Coronary artery (tissue), 2 donors: ENCODE results near the gene B3GNT2.

Experiments
- DNase-seq: peaks from one replicate; pipeline ENCODE4 v3.0.0-alpha.2; 2017; ENCODE audit warnings: low spot score
- H3K27ac ChIP-seq, 2 donors: fragments of 200-600 bp; sonication (generic); one replicate each; pipeline ENCODE4 v1.5.1; 2016 to 2019
- H3K4me3 ChIP-seq: fragments of 200-600 bp; sonication (generic); 2 replicates; pipeline ENCODE4 v1.5.1; 2016; ENCODE audit warnings: mild to moderate bottlenecking, moderate library complexity
- CTCF ChIP-seq: fragments of 200-600 bp; sonication (generic); IDR thresholded peaks from one replicate; pipeline ENCODE4 v1.5.1; 2019; ENCODE audit warnings: antibody characterized with exemption

B3GNT2 gene

GRCh38 chr2:62222674-62223073 is 26.8 kb downstream of the B3GNT2 start:
- no peak for TF ChIP-seq CTCF
- no peak for DNase-seq
- Histone ChIP-seq H3K4me3 (no peak overlapping the region), H3K27ac (peak overlapping the region in 1 of 2 donors; percentile 28)

- Histone ChIP-seq H3K27ac (no peak overlapping the region), H3K4me3 (no peak overlapping the region)
- DNase-seq, result no peak
- no peak for TF ChIP-seq CTCF
These were observed 29.1 kb downstream of the B3GNT2 start for GRCh38 chr2:62224976-62225375.

GRCh38 chr2:62227386-62228075 is 31.6 kb downstream of the B3GNT2 start:
- no peak for TF ChIP-seq CTCF
- Histone ChIP-seq H3K4me3 (no peak overlapping the region), H3K27ac (no peak overlapping the region)
- no peak for DNase-seq

GRCh38 chr2:62229082-62229605 is 33.2 kb downstream of the B3GNT2 start:
- no peak for TF ChIP-seq CTCF
- no peak for DNase-seq

GRCh38 chr2:62231541-62231940 is 35.6 kb downstream of the B3GNT2 start:
- no peak overlapping the region for H3K4me3 ChIP-seq
- DNase-seq, result no peak
- no peak for TF ChIP-seq CTCF
- H3K27ac ChIP-seq, result no peak overlapping the region

More at GRCh38 chr2:62229082-62229605, 33.2 kb downstream of the B3GNT2 start:
- H3K27ac ChIP-seq, result no peak overlapping the region
- no peak overlapping the region for H3K4me3 ChIP-seq

- TF ChIP-seq CTCF, result no peak
- no peak for DNase-seq
- peak overlapping the region; percentile 50 to 85 for H3K27ac ChIP-seq
- H3K4me3 ChIP-seq, result peak overlapping the region; percentile 36
These were observed 39.1 kb downstream of the B3GNT2 start for GRCh38 chr2:62234755-62235655.
